SH-SY5Y (cell line): Measurements from ENCODE around the gene PRIM1.

Experiments
- GATA2 ChIP-seq: IDR thresholded peaks from 2 replicates; pipeline ENCODE4 v1.6.1; 2011; ENCODE audit warnings: mild to moderate bottlenecking, low read depth, low read length
- GATA3 ChIP-seq: IDR thresholded peaks from 2 replicates; pipeline ENCODE4 v1.6.1; 2011; ENCODE audit warnings: low read depth, mild to moderate bottlenecking, low read length, moderate library complexity

DNA sequence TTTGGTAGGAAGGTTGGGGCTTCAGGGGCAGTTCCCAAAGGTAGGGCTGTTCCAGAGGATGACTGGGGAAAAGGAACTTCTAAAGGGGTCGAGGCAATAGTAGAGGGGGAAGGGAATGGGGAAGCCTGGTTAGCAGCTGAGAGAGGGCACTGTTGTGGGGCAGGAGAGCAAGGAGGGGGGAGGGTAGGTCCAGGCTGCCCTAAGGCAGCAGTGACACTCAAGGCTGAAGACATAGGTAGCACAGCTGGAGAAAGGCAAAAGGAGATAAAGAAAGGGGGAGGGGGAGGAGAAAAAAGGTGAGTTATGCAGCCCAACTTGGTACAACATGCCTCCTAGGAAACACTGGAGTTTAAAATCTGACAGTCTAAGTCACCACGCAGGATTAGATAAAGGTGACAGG is 30.9 kb downstream of the PRIM1 start:
- TF ChIP-seq GATA2 (no peak), GATA3 (no peak)
